ENCODE data around the gene RPL7A.
A peak's percentile ranks its signal among the peaks of the same experiment; 100 is the strongest.
"Not testable (repeated sequence)": the region's sequence is repeated elsewhere in the genome, so short reads cannot be mapped to it uniquely, and the experiment has no call there.

RPL7A gene

DNA sequence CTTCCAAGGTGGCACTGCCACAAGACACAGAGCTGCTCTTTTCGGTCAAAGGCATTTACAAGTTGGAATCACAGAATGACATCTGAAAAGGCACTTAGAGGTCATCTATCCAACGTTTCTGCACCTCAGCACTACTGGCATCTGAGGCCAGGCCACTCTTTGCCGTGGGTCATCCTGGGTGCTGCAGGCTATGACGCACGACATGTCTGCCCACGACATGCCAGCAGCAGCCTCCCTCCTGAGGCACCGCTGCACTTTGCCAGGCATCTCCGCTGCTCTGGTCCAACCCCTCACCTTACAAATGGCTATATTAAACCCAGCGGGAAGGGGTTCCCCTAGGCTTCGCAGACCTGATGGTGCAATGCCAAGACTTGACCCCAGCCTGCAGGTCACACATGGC is 19.8 kb downstream of the RPL7A start:
- DNase-seq (ENCODE audit: extremely low read depth in 1 of 2, low read depth in 1 of 2) = no peak

DNA sequence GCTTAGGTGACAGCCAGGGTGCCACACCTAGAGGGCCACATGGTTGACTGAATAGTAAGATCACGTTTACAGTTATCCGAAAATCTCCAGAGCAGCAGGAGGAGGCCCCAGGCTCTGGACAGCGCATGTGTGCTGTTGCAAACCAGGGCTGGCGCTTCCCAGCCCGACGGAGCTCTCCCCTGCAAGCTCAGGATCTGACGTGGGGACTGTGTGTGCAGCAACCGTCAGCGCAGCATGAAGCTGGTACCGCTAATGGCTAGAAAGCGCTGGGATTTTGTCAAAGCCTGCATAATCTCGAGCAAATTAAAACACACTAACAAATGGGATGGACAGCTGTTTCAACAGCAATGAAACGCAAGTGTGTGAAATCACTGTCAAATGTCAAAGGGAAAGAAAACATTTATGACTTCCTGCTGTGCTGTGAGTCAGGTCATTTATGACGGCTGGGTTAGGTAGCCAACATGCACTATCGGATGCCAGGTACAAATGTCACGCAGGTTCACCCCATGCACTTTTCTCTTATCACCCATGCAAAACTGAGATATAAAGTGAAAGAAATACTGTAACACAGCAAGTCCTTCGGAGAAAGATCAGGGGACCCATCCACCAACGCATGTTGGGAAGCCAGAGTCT is 20.3 kb downstream of the RPL7A start:
- no peak for DNase-seq (ENCODE audit: extremely low read depth in 1 of 2, low read depth in 1 of 2)

DNA sequence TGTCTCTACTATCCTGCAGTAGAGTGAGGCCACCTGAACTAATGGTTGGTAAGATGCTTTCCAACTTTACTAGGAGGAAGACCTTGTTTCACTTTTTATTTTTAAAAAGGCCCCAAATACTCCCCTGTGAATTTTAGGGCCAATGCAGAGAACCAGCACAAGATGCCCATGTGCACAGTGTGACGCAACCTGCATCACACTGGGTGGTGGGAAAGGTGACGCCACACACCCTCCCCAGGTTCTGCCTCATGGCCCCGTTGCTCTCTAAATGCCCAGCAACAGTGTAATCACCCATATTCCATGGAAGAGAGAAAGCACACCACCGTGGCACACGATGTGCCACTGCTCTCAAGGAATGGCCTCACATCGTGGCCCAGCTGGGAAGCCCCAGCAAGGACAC is 21.4 kb downstream of the RPL7A start:
- no peak for DNase-seq (ENCODE audit: extremely low read depth in 1 of 2, low read depth in 1 of 2)

DNA sequence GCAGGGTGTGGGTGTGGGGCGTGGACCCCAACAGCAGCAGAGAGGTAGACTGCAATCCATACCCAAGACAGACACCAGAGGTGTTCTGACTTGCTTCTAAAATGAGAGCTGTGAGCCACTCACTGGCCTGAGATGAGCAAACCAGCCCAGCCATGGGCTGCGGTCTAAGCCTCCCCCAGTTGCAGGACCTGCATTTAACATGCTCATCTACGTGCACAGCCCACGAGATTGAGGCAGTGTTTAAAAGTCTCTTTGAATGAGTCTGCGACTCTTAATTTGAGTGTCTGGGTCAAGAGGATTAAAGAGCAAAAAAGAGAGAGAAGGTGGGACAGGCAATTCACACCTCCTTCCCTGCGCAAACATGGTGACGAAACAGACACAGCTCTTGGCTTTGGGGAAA is 21.9 kb downstream of the RPL7A start:
- DNase-seq (ENCODE audit: extremely low read depth in 1 of 2, low read depth in 1 of 2) = no peak

DNA sequence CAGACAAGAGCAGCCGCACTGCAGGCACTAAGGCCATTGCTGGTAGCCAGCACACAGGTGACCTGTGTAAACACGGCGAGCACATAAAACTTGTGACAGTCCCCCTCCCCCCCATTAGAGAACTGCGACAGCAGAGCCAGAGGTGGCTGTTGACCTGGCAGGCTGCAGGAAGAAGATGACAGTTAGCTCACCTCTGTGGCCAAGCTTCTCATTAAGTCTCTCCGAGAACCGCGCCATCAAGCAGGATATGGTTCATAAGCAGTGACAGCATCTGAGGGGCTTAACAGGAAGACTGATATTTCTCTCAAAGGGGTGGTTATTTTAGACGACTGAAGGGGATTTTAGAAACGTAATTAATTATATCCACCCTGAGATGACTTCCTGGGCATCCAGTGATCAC is 22.7 kb downstream of the RPL7A start:
- DNase-seq (ENCODE audit: extremely low read depth in 1 of 2, low read depth in 1 of 2) = no peak

DNA sequence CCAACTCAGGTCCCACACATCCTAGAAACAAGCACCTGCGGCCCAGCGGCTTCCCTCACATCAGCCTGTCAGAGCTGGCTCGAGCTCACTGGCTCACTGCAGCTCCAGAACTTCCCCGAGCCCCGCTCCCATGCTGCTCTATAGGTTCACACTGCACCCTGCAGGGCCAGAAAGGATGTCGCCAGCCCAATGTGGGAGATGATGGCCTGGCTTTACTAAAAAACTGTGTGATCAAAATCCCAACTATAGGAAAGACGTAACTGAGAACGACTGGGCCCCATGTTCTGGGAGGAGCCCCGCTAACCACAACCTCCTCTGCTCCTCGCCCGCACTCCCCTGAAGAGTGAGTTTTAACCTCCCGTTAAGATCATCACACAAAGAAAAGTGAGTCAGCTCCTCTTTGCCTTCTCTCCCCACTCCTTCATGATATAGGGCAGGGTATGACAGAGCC is 23.3 kb downstream of the RPL7A start:
- peak in 1 of 2 donors; percentile 83 for DNase-seq (ENCODE audit: extremely low read depth in 1 of 2, low read depth in 1 of 2)

DNA sequence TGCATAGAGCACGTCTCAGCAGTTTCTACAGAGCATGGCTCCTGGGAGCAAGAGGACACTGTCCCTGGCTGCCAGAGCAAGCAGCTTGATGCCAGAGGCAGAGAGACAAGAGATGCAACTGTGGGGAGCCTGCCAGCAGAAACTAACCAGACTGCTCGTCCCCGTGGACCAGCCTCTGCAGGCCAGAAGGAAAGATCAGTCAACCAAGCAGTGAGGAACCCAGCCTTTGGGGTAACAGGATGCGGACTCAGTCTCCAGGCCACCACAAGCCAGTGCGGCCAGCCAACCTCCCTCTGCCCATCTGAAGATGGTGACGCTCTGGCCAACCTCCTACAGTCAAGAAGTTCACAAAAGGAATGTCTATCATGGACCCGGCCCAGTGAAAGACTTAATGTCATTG is 24.1 kb downstream of the RPL7A start:
- no peak for DNase-seq (ENCODE audit: extremely low read depth in 1 of 2, low read depth in 1 of 2)

DNA sequence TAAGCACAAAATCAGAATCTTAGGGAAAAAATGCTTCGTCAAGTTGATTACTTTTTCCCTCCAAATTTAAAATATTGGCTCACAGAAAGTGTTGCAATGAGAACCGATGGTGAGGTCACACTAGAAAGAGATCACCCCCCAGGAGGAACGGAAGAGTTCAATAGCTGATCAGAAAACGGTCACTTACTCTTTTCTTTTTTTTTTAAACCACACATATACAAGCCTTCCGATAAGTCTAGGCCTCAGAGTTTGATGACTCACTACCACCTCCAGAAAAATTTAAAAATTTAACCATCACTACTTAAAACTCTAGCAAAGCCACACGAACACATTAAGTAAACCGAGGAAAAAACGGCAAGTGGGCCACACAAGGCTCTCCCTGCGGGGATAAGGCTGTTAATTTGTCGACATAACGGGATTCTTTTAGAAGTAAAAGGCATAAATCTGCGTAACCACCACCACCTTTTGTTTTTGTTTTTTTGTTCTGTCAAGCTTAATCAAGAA is 26.6 kb downstream of the RPL7A start:
- no peak for DNase-seq (ENCODE audit: extremely low read depth in 1 of 2, low read depth in 1 of 2)

DNA sequence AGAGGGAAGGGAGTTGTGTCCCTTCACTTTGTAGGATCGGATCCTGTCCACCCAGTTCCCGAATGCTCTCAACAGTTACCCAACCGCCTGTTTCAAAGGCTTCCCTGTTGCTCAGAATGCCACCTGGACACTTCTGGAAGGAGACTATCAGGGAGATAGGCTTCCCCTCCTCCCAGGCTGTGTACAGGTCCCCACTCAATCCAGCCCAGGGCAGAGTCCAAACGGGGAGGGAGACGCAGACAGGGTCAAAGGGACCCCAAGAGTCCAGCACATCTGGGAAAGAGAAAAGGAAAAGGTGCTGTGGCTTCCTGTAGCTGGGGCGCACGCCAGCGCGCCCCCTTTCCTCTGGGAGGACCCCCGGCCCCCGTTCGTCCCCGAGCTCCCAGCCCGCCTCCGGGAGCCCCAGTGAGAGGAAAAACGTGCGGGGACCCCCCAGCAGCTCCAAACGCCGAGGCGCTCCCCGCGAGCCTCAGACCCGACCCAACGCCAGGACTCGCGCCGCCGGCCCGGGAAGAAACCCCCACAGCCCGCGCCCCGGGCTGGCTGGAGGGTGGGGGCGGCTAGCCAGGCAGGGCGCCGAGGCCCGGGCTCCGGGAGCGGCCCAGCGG is 27.2 kb downstream of the RPL7A start:
- DNase-seq (ENCODE audit: extremely low read depth in 1 of 2, low read depth in 1 of 2) = no peak

DNA sequence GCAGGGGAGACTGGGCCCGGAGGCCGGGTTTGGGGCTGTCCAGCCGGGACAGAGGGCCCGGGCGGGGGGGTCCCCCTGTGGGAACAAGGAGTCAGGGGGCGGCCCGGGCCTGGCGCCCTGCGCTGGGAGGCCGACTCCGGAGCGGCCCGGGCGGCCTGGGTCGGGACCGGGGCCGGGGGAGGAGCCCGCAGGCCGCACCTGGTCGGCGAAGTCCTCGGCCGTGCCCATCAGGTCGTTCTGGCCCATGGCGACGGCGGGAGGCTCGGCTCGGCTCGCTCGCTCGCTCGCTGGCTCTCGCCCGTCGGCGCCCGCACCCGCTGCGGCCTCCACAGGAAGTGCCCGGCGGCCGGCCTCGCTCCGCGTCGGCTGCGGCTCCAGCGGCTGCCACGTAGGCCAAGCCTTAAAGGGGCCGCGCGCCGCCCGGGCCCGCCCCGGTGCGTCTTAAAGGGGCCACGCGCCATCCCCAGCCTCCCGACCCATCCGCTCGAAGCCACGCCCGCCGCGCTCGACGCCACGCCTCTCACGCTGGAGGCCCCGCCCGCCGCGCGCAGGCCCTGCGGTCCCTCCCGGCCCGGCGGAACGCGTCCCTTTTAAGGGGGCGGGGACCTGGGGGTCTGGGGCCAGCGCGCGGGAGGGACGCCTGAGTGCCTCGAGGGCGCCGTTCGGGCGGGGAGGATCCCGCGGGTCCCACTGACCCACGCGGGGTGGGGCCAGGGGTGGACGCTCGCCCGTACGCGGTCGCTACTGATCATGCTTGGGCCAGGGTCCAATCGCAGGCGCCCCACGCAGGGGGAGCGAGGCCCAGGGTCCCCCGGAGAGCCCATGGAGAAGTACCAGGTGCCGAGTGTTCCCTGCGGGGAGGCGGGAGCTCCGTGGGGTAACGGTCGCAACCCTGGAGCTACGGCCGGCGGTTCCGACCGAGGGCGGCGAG is 28.0 kb downstream of the RPL7A start, which contains the start of the genes STKLD1 and SURF4:
STKLD1 (plus strand) TSS at position 643 of the 931 bp plus-strand sequence; CDS start at position 751, 108 bp downstream.
SURF4 (minus strand) TSS at position 337 of the 931 bp plus-strand sequence; CDS start at position 246, 91 bp downstream.
- peak; percentile 85 to 96 for DNase-seq (ENCODE audit: extremely low read depth in 1 of 2, low read depth in 1 of 2)

DNA sequence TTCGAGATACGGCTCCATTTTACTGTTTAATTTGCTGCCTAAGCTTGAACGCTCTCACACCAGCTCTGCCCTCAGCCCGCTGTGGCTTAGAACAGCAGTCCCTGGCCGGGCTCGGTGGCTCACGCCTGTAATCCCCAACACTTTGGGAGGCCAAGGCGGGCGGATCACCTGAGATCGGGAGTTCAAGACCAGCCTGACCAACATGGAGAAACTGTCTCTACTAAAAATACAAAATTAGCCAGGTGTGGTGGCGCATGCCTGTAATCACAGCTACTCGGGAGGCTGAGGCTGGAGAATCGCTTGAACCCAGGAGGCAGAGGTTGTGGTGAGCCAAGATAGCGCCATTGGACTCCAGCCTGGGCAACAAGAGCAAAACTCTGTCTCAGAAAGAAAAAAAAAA is 29.3 kb downstream of the RPL7A start:
- DNase-seq (ENCODE audit: extremely low read depth in 1 of 2, low read depth in 1 of 2) = not testable (repeated sequence)

DNA sequence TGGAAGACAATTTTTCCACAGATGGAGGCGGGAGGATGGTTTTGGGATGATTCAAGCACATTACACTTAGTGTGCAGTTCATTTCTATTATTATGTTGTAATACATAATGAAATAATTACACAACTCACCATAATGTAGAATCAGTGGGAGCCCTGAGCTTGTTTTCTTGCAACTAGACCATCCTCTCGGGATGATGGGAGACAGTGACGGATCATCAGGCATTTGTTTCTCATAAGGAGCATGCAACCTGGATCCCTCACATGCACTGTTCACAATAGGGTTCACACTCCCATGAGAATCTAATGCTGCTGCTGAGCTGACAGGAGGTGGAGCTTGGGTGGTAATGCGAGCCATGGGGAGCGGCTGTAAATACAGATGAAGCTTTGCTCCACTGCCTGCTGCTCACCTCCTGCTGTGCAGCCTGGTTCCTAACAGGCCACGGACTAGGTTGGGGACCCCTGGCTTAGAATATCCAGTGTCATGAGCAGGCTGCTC is 29.8 kb downstream of the RPL7A start:
- DNase-seq (ENCODE audit: extremely low read depth in 1 of 2, low read depth in 1 of 2) = no peak

DNA sequence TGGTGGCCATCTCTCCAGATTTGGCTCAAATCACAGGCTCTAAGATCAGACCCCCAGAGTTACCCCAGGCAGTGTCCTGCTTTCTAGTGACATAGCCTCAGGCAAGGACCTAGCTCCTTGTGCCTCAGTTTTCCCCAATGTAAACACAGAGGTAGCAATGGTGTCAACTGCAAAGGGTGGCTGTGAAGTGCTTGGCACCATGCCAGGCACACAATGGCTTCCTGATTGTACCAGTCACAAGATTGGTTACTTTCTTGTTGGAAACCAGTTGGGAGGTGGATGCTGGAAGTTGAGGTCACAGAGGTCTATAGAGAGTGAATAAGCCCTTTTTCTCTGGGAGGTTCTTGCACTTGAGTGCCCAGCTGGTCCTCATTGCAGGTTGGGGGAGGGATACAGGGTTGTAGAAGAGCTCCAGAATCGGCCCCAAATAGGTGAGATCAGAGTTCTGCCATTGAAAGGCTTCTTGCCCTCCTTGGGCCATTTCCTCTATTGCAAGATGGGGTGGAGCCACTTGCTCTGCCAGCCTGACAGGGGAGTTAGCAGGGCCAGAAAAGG is 30.5 kb downstream of the RPL7A start:
- no peak for DNase-seq (ENCODE audit: extremely low read depth in 1 of 2, low read depth in 1 of 2)

DNA sequence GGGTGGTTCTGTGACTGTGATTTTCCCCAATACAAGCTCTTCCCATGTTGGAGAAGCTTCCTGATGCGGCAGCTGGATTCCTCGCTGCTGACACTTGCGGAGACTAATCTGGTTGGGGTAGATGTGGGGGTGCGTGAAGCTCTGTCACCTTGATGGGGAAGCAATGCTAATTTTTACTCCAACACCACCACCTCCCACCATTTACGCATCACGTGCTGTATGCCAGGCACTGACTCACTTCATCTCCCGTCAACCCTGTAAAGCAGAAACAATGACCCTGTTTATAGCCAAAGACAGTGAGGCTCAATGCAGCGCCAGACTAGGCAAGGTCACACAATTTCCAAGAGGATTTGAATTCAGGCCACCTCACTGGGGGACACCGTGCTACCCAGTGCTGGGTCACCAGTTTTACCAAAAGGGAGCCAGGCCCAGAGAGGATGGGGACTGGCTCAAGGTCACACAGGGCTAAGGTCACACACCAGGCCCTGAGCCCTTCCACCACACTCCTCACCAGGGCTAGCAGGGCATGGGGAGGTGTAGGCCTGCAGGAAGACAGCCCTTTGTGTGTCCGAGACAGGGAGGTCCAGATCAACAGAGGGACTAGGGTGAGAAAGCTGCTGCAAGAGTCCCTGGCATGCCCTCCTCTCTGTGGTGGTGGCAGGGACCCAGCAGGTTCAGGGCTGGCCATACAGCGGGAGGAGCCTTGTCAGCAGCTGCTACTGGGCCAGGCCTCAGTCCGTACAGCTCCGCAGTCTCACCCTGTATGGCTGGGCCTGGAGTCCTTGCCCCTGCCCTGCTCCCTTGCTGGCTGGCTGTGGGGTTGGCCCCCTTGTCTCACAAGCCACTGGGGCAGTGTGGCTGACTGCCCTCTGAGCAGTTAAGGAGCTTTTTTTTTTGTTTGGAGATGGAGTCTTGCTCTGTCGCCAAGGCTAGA is 31.4 kb downstream of the RPL7A start:
- no peak for DNase-seq (ENCODE audit: extremely low read depth in 1 of 2, low read depth in 1 of 2)

DNA sequence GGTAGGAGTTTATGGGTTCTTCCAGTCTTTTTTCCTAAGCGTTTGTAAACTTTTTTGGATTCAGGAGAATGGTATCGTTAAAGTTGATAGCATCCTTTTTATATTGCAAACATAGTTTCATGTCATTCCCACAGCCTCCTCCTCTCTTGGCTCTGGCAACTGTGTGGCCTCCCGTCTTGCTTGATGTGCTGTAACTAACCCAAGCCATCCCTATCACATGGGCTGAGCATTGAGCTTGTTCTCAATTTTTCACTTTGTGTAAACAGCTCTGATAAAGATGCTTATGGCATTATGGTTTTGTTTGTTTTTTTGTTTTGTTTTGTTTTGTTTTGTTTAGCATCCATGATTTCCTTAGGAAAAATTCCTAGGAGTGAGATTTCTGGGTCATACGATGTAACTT is 32.7 kb downstream of the RPL7A start:
- DNase-seq (ENCODE audit: extremely low read depth in 1 of 2, low read depth in 1 of 2) = no peak

DNA sequence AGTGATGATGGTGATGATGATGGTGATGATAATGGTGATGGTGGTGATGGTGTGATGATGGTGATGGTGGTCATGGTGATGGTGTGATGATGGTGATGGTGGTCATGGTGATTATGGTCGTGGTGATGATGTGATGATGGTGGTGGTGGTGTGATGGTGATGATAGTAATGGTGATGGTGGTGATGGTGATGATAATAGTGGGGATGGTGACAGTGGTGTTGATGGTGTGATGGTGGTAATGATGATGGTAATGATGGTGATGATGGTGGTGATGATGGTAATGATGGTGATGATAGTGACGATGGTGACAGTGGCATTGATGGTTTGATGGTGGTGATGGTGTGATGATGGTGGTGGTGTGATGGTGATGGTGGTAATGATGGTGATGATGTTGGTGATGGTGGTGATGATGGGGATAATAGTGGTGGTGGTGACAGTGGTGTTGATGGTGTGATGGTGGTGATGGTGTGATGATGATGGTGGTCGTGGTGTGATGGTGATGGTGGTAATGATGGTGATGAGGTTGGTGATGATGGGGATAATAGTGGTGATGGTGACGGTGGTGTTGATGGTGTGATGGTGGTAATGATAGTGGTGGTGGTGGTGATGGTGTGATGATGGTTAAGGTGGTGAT is 34.6 kb downstream of the RPL7A start:
- DNase-seq (ENCODE audit: extremely low read depth in 1 of 2, low read depth in 1 of 2) = no peak

DNA sequence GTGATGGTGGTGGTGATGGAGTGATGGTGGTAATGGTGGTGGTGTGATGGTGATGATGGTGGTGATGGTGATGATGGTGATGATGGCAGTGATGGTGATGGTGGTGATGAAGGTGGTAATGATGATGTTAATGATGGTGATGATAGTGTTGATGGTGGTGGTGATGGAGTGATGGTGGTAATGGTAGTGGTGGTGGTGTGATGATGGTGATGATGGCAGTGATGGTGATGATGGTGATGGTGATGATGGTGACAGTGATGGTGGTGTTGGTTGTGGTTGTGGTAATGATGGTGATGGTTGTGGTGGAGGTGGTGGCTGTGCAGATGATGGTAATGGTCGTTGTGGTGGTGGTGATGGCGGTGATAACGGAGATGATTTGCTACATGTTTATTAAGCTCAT is 35.4 kb downstream of the RPL7A start:
- no peak for DNase-seq (ENCODE audit: extremely low read depth in 1 of 2, low read depth in 1 of 2)

DNA sequence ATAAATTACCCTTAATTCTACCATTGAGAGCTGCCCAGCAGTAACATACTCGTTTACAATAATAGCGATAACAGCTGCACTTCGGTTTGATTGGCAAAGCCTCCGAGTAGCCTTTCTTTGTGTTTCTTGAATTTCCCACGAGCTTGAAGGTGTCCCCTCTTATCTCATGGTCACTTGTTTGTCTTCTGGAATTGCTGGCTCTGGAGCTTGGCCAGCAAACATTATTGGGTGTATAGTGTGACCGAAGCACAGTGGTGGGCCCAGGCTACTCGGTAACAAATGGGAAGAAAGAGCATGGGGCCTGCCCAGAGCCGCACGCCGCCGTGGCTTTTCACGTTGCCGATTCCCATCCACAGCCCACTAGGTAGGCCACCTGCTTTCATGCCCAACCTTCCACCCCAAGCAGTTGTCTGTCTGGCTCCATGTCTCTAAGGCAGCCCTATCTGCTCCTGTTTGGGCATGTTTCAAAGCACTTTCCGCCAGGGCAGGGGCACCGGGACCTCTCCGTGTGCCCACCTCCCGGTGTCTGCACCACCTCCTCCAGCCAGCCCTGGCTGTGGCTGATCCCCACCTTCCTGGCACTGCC is 36.8 kb downstream of the RPL7A start:
- DNase-seq (ENCODE audit: extremely low read depth in 1 of 2, low read depth in 1 of 2) = no peak

DNA sequence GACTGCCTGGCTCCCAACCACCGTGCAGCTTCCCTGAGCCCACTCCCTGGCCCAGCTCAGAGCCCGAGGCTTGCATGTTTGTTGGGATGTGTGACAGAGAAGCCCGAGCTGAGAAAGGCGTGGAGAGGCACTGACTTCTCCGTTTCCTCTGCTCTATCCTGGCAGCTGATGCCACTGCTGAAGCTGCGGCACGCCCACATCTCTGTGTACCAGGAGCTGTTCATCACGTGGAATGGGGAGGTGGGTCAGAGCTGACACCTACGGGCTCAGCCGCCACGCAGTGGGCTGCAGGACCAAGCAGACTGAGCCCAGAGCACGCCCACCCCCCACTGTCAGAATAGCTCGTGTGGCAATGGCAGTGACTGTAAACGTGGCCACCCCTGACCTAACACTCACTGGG is 37.4 kb downstream of the RPL7A start:
- no peak for DNase-seq (ENCODE audit: extremely low read depth in 1 of 2, low read depth in 1 of 2)
